GM21423 (cell line): ENCODE results near the gene GLRX.
"Not testable (repeated sequence)": the region's sequence is repeated elsewhere in the genome, so short reads cannot be mapped to it uniquely, and the experiment has no call there.

Source experiments
- ATAC-seq: cut with Tn5 transposase; IDR thresholded peaks from one replicate; pipeline ENCODE4 v1.9.1; 2021; ENCODE audit warnings: mild to moderate bottlenecking, moderate library complexity; ENCODE audit not compliant: unreplicated experiment

The GLRX gene

GRCh38 chr5:95830226-95830625 lies 7.7 kb upstream of the GLRX start:
- ATAC-seq: no peak

DNA sequence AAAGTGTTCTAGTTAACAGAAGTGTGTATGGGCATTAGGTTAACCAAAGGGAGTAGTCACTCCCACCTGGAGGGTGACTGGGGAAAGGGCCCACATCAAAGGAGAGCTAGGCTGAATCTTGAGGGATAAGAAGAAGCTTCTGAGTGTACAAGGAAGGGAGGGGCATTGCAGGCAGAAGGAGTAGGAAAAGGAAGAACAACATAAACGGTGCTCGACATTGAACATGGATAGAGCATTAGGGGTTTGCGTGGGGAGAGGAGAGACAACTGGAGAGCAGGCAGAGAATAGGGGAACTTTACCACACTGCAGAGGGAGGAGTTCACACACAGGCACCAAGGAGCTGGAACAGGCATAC lies 5.3 kb upstream of the GLRX start:
- ATAC-seq: no peak

DNA sequence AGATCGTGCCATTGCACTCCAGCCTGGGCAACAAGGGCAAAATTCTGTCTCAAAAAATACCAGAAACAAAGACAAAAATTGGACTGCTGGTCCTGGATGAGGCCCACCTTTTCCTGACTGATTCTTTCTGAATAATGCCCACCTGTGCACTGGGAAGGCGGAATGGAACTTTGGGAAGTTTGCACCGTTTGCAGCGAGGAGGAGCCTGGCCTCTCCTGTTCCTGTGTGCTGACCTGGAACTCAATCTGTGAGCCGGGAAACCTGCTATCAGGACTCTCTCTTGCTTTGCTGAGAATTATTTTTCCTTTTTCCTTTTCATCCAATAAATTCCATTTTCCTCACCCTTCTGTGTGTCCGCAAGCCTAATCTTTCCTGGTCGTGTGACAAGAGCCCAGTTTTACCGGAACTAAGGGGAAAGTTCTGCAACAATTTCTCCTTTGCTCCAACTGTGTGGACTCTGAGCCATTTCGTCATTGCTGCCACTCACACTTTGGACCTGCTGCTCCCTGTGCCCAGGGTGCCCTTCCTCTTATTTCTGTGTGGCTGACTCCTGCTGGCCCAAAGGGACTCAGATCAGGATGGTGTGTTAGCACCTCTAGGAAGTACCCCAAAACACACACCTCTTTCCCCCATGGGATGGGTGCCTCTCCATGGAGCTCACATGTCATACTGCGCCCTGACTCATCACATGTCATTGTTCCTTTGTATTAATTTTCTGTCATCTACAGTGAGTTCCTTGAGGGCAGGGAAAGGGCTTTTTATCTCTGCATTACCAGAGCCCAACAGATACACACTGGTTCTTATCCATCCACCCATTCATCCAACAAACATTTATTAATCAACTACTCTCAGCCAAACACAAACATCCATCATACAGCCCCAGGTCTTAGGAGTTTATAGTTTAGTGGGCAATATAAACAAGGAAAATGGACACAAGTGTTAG lies 4.7 kb upstream of the GLRX start:
- ATAC-seq: no peak

DNA sequence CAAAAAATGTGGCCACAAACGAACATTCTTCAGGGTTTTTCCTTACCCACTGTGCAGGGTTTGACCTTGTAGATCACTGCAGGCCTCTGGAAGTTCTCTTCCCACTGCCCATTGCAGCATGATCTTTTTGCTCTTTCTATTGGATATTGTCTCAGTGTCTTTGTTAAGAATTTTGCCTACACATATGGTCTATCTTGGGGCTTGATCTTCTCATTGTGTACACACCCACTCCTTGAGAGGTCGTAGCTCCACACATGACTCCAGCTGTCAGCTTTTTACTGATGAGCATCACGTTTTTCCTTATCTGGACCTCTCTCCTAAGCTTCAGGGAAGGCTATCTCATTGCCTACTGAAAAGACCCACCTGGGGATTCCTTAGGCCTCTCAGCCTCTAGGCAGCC lies 3.0 kb upstream of the GLRX start:
- ATAC-seq: no peak

DNA sequence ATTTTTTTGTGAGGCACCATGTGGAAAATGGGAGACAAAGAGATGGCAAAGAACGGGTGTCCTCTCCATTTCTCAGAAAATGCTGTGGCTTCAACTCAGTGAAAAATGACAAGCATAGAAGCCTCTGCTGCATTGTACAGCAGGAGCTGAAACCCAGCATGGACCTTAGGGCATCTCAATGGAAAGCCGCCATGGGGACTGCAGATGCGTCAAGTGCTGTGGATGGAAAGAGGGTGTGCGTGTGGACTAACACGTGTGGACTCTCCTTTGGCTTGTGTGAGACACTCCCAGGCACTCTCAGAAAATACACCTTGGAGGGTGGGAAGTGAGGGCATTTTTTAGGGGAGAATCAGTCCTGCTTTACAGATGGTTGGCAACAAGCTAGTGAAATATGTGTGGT lies 2.2 kb upstream of the GLRX start:
- ATAC-seq: no peak

DNA sequence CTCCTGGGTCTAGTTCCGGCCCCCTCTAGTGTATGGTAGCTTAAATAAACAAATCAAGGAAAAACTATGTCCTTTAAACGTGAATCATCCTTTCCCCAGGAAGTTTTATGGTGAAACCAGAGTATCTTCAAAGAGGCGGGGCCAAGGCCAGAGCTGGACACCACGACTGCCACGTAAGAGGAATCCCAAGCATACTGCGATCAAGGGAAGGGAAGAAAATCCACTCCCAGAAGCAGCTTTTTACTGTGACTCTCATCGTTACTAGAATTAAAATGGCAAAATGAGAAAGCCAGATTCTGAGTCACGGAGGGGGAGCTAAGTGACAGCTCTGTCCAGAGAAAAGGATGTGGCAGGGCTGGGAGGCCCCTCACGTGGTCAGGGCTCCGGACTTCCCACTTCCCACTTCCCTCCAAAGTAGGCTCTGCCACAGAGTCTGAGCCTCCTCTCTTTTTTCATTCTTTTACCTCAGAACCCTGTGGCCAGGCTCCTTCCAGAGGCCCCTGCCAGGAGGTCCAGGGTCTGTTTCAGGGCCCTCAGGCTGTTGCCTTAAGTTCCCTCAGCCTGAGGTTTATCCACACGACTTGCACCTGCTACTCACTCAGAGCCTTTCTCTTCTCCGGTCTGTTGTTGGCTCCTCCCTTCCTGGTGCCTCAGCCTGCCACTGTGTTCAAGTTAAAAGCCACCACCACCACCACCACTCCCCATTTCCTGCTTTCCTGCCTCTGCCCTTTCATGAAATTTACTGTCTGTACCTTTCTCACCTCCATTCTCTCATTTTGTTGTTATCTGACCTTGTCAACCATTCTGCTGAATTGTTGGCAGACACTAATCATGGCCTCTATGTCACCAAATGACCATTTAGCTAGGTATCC lies 1.4 kb upstream of the GLRX start:
- ATAC-seq: peak; percentile 41

- no peak for ATAC-seq
Observed at GRCh38 chr5:95823218-95823737, 752 bp upstream of the GLRX start.

GRCh38 chr5:95822043-95822541 lies 434 bp downstream of the GLRX start:
- peak; percentile 39 for ATAC-seq

DNA sequence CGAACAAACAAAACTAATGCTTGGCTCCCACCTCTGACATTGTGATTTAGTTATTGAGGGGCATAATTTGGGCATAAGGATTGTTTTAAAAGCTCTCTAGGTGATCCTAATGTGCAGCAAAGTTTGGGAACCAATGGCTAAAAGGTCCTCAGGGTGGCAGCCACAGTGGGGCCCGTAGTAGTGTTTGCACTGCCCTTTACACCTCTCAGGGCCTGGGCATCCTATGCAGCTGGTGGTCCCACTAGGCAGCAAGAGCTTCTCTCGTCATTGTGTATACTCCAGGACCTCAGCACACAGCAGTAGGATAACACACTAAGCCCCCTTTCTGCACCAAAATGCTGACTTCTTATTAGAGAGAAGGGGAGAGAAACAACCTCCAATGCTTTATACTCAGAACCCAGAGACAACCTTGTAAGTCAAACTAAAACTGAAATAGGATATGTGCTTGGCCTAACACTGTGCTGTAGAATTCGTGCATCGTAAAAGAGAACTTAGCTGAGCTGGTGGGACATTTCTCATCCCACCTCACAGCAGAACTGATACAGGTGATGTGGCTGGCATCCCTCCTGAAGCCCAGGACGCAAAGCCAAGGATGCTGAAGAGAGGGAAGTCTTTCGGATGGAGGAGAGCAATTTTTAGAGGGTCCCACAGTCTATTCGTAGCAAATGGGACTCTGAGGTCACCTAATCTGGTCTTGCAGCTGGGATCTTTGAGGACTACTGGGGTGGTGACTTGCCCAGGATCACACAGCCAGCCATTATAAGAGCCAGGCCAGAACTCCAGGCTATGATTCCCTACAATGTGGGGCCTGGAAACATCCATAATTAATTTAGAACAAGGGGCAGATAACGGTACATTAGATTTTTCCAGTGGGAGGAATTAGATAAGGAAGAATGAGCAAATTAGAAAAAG lies 1.2 kb downstream of the GLRX start:
- ATAC-seq: no peak

- ATAC-seq: no peak
Observed at GRCh38 chr5:95818181-95819147, 4.1 kb downstream of the GLRX start.

DNA sequence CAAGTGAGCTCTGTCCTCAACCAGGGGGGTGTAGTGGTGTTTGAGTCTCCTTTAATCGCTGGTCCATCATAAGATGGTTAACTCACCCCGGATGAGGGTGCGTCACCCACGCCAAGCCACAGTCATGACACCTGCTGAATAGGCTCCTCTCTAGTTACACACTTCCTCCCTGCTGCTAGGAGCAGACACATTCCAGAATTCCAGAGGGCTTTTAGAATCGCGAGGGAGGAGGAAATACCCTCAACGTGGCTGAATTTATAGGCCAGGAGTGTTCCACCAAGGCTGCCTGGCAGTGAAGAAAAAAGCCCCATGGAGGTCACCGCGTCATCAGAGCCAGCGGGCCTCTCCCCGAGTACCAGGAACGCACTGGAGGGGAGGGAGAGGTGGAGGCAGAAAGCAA lies 5.1 kb downstream of the GLRX start:
- no peak for ATAC-seq

DNA sequence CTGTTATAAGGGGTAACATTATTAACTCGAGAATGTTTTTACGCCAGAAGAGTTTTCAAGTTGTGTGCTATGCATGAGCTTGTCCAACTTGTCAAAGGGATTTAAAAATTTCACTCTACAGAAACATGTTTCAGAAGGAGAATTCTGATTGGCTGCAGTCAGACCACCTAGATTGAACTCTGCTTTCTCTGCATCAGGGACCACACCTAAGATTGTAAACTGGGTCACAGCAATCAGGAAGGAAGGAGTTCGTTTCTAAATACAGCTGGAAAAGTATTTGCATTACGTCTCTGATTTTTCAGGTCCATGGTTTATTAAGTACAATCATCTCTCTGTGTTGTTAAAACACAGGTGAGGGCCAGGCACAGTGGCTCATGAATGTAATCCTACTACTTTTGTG lies 5.8 kb downstream of the GLRX start:
- ATAC-seq: no peak

DNA sequence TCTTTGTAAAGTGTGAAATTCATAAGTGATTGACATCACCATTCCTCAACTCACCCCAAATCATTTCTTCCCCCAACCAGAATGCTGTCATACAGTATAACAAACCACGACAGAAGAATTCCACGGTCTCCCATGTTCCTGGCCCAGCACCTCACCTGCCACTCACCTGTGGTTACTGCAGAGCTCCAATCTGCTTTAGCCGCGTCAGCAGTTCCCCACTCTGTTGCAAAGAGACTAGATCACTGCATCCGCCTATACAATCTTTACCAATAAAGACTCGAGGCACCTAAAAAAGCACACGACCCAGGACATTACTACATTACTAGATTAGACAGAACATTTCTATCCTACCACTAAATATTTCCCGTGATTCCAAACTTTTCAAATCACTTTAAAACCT lies 6.2 kb downstream of the GLRX start:
- ATAC-seq: no peak

DNA sequence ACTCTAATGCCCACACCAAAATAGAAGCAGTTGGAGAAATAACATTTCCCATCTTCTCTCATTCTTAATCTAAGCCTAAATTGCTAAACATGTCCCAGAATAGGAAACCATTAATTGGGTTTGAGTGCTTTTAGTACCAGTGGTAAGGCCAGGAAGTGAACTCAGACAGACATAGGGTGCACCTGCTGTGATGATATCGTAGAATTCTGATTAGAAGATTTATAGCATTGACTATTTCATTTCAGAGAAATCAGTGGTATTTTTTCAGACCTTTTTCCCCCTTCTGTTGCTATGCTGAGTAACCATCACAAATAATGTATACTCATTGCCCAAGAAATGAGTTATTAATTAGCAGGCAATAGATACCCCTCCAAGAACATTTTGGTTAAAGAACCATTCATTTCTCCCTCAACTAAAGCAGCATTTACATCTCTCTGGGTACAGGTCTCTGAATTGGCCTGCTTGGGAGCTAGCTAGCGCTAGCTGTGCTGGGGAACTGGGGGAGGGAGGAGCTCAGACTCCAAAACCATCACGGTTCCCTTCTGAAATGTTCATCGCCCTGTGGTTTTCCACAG lies 7.3 kb downstream of the GLRX start:
- no peak for ATAC-seq

DNA sequence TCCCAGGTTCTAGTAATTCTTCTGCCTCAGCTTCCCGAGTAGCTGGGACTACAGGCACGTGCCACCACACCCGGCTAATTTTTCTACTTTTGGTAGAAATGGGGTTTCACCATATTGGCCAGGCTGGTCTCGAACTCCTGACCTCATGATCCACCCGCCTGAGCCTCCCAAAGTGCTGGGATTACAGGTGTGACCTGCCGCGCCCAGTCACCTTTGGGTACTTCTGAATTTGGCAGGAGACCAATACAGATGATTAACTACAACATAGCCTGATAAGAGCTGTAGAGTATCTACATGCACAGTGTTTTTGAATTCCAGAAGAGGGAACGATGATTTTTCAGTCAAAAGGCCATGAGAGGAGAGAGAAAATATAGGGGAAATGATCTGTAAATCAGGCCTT lies 9.5 kb downstream of the GLRX start:
- ATAC-seq: not testable (repeated sequence)

GRCh38 chr5:95812074-95812471 lies 10.5 kb downstream of the GLRX start:
- no peak for ATAC-seq

GRCh38 chr5:95811461-95812073 lies 11.0 kb downstream of the GLRX start:
- not testable (repeated sequence) for ATAC-seq

- not testable (repeated sequence) for ATAC-seq
Observed at GRCh38 chr5:95811126-95811423, 11.5 kb downstream of the GLRX start.
